Testis (tissue), 3 donors: Measurements from ENCODE around the gene COL21A1. TPM values are rescaled to one million over a fixed set of nuclear protein-coding genes. Genes with fewer than 3 reads are reported as not detected.
A peak's percentile ranks its signal among the peaks of the same experiment; 100 is the strongest.

Experiments used
- DNase-seq: peaks from one replicate; pipeline ENCODE4 v3.0.0-alpha.2; 2019
- H3K27ac ChIP-seq, 2 donors: fragments of 200-600 bp; sonication (generic); one replicate each; pipeline ENCODE4 v1.5.1; 2019
- H3K27me3 ChIP-seq: fragments of 200-600 bp; sonication (generic); one replicate; pipeline ENCODE4 v1.5.1; 2019
- H3K36me3 ChIP-seq: fragments of 200-600 bp; sonication (generic); one replicate; pipeline ENCODE4 v1.5.1; 2017; ENCODE audit warnings: low read depth; ENCODE audit errors: missing control alignments
- H3K4me1 ChIP-seq: fragments of 200-600 bp; sonication (generic); one replicate; pipeline ENCODE4 v1.5.1; 2019
- H3K4me3 ChIP-seq, 2 donors: fragments of 200-600 bp; sonication (generic); one replicate each; pipeline ENCODE4 v1.5.1; 2017 to 2019
- H3K9me3 ChIP-seq: fragments of 200-600 bp; sonication (generic); one replicate; pipeline ENCODE4 v1.5.1; 2017
- POLR2A ChIP-seq: fragments of 450-650 bp; IDR thresholded peaks from one replicate; pipeline ENCODE4 v1.6.1; 2017; ENCODE audit warnings: antibody characterized with exemption, mild to moderate bottlenecking, moderate library complexity
- WGBS, 2 donors: methylation state at CpG; one replicate each; pipeline ENCODE4 v1.1.5; 2018; 5-methylcytosine and 5-hydroxymethylcytosine counted together
- intact Hi-C: fragments of 100-400 bp; cut with DNase I; formaldehyde crosslinking; loops from one replicate; pipeline ENCODE4 v1.15.1; 2023; ENCODE audit warnings: low total_unique reads
- polyA plus RNA-seq: library from polyadenylated mRNA; stranded (reverse); fragments of 350-450 nt; fragmentation: Illumina TruSeq; extraction: RNeasy Lipid Tissue Mini Kit (QIAGEN cat#74804); gene quantifications from one replicate; pipeline ENCODE4 v1.2.3, GENCODE V29; 2014; ENCODE audit warnings: low read depth, low replicate concordance; ENCODE audit not compliant: insufficient read depth
- total RNA-seq, 2 donors: library from RNA; depleted of rRNA; stranded (reverse); fragments of >200 nt; gene quantifications; one replicate each; pipeline ENCODE4 v1.2.3, GENCODE V29; 2016
- TF ChIP-seq, protein P1 (sequence below), 3 experiments: fragments of 450-650 bp in 2 of 3; fragments of 200-600 bp in 1 of 3; sonication (generic) in 1 of 3; IDR thresholded peaks; one replicate each; pipeline ENCODE4 v1.5.1; 2016 to 2019; ENCODE audit warnings: antibody characterized with exemption in 3 of 3, mild to moderate bottlenecking in 2 of 3, moderate library complexity in 1 of 3

COL21A1 gene
- total and polyA plus RNA-seq, 3 donors from 2014 or later, result 6.6 to 10.5 (median 7.1) TPM

DNA sequence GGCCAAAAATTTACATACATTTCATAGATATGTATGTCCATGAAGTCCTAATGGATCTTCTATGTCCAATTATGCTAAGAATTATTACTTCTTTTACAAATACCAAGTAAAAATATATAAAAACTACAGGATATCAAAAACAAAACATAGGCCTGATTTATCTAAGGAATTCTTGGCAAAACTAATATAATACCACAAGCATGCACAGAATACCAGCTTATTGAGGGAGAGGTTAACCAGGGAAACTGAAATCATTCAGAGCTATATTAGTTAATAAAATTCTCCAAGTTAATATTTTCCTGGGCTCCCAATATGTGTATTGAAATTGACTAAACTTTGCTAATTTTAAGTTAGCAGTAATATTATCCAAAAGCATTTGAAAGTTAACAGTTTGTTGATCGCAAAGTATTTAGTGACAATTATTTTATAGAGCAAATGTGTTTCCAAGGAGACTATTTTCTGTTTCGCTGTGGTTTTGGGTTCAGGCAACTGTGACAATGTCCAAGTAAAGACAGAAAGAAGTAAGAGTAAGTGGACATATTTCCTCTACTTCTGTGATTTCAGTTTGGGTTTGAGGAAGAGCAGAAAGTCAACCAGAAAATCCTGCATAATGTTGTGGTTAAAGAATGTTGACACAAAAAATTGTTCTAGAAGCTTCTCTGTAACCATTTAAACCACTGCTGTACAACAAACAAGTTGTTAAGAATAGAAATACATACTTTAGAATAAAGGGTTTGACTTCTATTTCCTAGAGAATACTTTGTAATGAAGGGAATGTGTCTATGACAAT is 167.4 kb downstream of the COL21A1 start:
- Histone ChIP-seq H3K27me3 (no peaks in the 10 kb centered on the region), H3K9me3 (no peaks in the 10 kb centered on the region), H3K36me3 (no peaks in the 10 kb centered on the region), H3K4me1 (no peaks in the 10 kb centered on the region), H3K4me3 (no peak overlapping the region), H3K27ac (no peak overlapping the region)
- no peak for TF ChIP-seq POLR2A
- TF ChIP-seq, protein P1, sequence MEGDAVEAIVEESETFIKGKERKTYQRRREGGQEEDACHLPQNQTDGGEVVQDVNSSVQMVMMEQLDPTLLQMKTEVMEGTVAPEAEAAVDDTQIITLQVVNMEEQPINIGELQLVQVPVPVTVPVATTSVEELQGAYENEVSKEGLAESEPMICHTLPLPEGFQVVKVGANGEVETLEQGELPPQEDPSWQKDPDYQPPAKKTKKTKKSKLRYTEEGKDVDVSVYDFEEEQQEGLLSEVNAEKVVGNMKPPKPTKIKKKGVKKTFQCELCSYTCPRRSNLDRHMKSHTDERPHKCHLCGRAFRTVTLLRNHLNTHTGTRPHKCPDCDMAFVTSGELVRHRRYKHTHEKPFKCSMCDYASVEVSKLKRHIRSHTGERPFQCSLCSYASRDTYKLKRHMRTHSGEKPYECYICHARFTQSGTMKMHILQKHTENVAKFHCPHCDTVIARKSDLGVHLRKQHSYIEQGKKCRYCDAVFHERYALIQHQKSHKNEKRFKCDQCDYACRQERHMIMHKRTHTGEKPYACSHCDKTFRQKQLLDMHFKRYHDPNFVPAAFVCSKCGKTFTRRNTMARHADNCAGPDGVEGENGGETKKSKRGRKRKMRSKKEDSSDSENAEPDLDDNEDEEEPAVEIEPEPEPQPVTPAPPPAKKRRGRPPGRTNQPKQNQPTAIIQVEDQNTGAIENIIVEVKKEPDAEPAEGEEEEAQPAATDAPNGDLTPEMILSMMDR (IDR thresholded peaks at IDR 0.05), result no peak
- WGBS, 2 donors, result 95 to 96% methylated on average over 2 of the region's 2 CpGs
- DNase-seq, result no peak
- intact Hi-C loops, result no loop called here

DNA sequence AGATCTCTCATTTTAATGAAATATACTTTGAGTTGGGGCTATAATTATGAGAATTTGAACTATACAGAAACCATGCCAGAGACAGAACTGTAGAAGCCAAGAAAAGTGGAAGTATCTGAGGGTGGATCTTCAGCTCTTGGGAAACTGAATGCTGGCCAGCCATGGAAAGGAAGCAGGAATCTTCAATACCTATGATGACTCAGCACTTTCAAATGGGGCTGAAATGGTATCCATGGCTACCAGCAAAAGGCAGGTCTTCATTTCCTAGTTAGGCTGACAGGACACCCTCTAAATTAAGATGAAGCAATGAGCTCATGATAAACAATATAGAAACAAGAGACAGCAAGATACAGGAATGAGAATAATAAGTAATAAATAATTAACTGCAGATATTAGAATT is 171.3 kb downstream of the COL21A1 start:
- Histone ChIP-seq H3K27me3 (no peaks in the 10 kb centered on the region), H3K4me1 (peaks cover 9% of the 10 kb centered on the region), H3K27ac (no peak overlapping the region), H3K4me3 (no peak overlapping the region), H3K9me3 (no peaks in the 10 kb centered on the region), H3K36me3 (no peaks in the 10 kb centered on the region)
- intact Hi-C loops, result no loop called here
- DNase-seq, result no peak
- no peak for TF ChIP-seq POLR2A
- TF ChIP-seq, protein P1 (IDR thresholded peaks at IDR 0.05), result no peak

DNA sequence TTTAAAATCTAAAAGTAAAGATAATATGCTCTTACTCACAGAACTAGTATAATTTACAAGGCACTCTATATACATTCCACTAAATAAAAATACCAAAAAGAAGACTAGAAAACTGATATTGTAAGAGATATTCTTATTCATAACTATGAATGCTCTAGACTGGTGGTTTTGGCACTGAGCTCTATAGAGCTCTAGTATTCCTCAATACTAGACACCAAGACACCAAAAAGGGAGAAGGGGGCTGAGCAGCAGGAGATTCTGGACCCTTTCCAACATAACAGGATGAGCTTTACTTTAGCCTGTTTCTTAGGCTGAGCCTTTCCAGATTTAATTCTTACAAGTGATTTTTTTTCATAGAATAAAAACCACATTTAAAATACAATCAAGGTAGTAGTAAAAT is 173.6 kb downstream of the COL21A1 start:
- H3K9me3 ChIP-seq, result no peaks in the 10 kb centered on the region
- TF ChIP-seq, protein P1 (IDR thresholded peaks at IDR 0.05), result no peak
- TF ChIP-seq POLR2A, result no peak
- peaks cover 9% of the 10 kb centered on the region for H3K4me1 ChIP-seq
- no peaks in the 10 kb centered on the region for H3K27me3 ChIP-seq
- H3K4me3 ChIP-seq, result no peak overlapping the region
- no peak for DNase-seq
- intact Hi-C loops, result no loop called here
- no peaks in the 10 kb centered on the region for H3K36me3 ChIP-seq
- peak overlapping the region; percentile 77 for H3K27ac ChIP-seq

DNA sequence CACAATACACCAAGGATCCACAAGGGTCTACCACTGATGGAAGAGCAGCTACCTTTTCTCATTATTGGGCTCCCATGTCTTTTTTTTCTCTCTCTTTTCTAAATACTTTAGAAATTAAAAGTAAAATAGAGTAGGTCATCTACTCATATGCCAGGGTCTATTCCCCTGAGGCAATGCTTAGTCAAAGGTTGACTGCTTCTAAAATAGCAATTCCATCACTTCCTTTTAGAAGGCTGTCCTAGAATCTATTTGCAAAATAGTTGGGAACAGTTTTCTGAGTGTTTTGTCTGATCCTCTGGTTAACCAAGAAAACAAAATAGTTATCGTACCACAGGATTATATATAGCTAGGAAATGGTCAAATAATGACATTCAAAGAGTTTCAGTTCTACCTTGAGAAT is 174.1 kb downstream of the COL21A1 start:
- intact Hi-C loops, result no loop called here
- 47 to 55% methylated on average over 1 of the region's 1 CpG for WGBS, 2 donors
- peak overlapping the region; percentile 77 for H3K27ac ChIP-seq

More for the DNA sequence above, 174.1 kb downstream of the COL21A1 start:
- Histone ChIP-seq H3K36me3 (no peaks in the 10 kb centered on the region), H3K4me1 (peaks cover 9% of the 10 kb centered on the region), H3K9me3 (no peaks in the 10 kb centered on the region), H3K27me3 (no peaks in the 10 kb centered on the region), H3K4me3 (no peak overlapping the region)
- DNase-seq, result peak; percentile 21
- TF ChIP-seq, protein P1 (IDR thresholded peaks at IDR 0.05), result no peak
- TF ChIP-seq POLR2A, result no peak
